ENCODE results near the gene LYG2.
"Not testable (repeated sequence)": the region's sequence is repeated elsewhere in the genome, so short reads cannot be mapped to it uniquely, and the experiment has no call there.

The LYG2 gene

GRCh38 chr2:99242151-99242550 lies 13.3 kb downstream of the LYG2 start:
- no peaks in the 10 kb centered on the region for H3K27me3 ChIP-seq (ENCODE audit: insufficient read depth, low read depth)
- H3K79me2 ChIP-seq (ENCODE audit: insufficient read depth, low read depth) = no peaks in the 10 kb centered on the region
- H3K27ac ChIP-seq = no peak overlapping the region
- no peaks in the 10 kb centered on the region for H3K36me3 ChIP-seq (ENCODE audit: insufficient read depth)
- H3K4me1 ChIP-seq (ENCODE audit: low read depth, poor library complexity, severe bottlenecking) = no peaks in the 10 kb centered on the region
- no peak overlapping the region for H3K9ac ChIP-seq
- TF ChIP-seq, protein P1, sequence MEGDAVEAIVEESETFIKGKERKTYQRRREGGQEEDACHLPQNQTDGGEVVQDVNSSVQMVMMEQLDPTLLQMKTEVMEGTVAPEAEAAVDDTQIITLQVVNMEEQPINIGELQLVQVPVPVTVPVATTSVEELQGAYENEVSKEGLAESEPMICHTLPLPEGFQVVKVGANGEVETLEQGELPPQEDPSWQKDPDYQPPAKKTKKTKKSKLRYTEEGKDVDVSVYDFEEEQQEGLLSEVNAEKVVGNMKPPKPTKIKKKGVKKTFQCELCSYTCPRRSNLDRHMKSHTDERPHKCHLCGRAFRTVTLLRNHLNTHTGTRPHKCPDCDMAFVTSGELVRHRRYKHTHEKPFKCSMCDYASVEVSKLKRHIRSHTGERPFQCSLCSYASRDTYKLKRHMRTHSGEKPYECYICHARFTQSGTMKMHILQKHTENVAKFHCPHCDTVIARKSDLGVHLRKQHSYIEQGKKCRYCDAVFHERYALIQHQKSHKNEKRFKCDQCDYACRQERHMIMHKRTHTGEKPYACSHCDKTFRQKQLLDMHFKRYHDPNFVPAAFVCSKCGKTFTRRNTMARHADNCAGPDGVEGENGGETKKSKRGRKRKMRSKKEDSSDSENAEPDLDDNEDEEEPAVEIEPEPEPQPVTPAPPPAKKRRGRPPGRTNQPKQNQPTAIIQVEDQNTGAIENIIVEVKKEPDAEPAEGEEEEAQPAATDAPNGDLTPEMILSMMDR (conservative IDR thresholded peaks at IDR 0.05; ENCODE audit: low read depth, low read length) = no peak
- no peak overlapping the region for H3K4me3 ChIP-seq (IDR thresholded peaks at IDR 0.05; ENCODE audit: insufficient read depth, low read depth, low read length)
- no peak overlapping the region for H3K4me2 ChIP-seq
- H4K20me1 ChIP-seq (ENCODE audit: insufficient read depth) = no peaks in the 10 kb centered on the region
- H2AFZ ChIP-seq (ENCODE audit: low read depth) = no peak overlapping the region

DNA sequence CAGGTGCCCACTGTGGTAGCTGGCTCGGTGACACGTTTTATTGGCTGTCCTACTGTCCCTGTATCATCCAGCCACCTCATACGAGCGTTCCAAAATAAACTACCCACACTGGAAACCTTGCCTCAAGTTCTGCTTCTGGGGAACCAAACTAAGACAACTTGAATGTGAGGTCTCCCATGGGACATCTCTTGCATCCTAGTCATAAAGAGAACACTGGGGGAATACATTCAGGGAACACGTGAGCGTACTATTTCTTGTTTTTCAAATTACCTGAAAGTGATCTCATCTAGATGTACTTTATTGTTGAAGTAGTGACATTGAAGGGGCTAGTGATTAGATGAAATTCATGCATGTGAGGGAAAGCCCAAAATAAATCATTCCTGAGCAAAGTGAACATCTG lies 15.0 kb downstream of the LYG2 start:
- Histone ChIP-seq H3K9ac (no peak overlapping the region), H3K4me2 (no peak overlapping the region), H2AFZ (ENCODE audit: low read depth) (no peak overlapping the region), H3K27ac (no peak overlapping the region), H4K20me1 (ENCODE audit: insufficient read depth) (no peaks in the 10 kb centered on the region), H3K79me2 (ENCODE audit: insufficient read depth, low read depth) (no peaks in the 10 kb centered on the region), H3K27me3 (ENCODE audit: insufficient read depth, low read depth) (no peaks in the 10 kb centered on the region), H3K4me3 (IDR thresholded peaks at IDR 0.05; ENCODE audit: insufficient read depth, low read depth, low read length) (no peak overlapping the region), H3K36me3 (ENCODE audit: insufficient read depth) (no peaks in the 10 kb centered on the region), H3K4me1 (ENCODE audit: low read depth, poor library complexity, severe bottlenecking) (no peaks in the 10 kb centered on the region)
- TF ChIP-seq, protein P1 (conservative IDR thresholded peaks at IDR 0.05; ENCODE audit: low read depth, low read length) = no peak

GRCh38 chr2:99238599-99238998 lies 16.9 kb downstream of the LYG2 start:
- Histone ChIP-seq H3K79me2 (ENCODE audit: insufficient read depth, low read depth) (no peaks in the 10 kb centered on the region), H4K20me1 (ENCODE audit: insufficient read depth) (no peaks in the 10 kb centered on the region)
- TF ChIP-seq, protein P1 (conservative IDR thresholded peaks at IDR 0.05; ENCODE audit: low read depth, low read length) = no peak

GRCh38 chr2:99233177-99233576 lies 22.3 kb downstream of the LYG2 start:
- not testable (repeated sequence) for H2AFZ ChIP-seq (ENCODE audit: low read depth); H4K20me1 ChIP-seq (ENCODE audit: insufficient read depth); H3K9ac ChIP-seq; H3K36me3 ChIP-seq (ENCODE audit: insufficient read depth); H3K4me3 ChIP-seq (IDR thresholded peaks at IDR 0.05; ENCODE audit: insufficient read depth, low read depth, low read length); H3K4me1 ChIP-seq (ENCODE audit: low read depth, poor library complexity, severe bottlenecking); H3K79me2 ChIP-seq (ENCODE audit: insufficient read depth, low read depth); H3K4me2 ChIP-seq; H3K27ac ChIP-seq; H3K27me3 ChIP-seq (ENCODE audit: insufficient read depth, low read depth)

More at GRCh38 chr2:99238599-99238998, 16.9 kb downstream of the LYG2 start:
- H2AFZ ChIP-seq (ENCODE audit: low read depth) = no peak overlapping the region
- no peaks in the 10 kb centered on the region for H3K4me1 ChIP-seq (ENCODE audit: low read depth, poor library complexity, severe bottlenecking)
- no peaks in the 10 kb centered on the region for H3K27me3 ChIP-seq (ENCODE audit: insufficient read depth, low read depth)
- H3K27ac ChIP-seq = no peak overlapping the region
- H3K9ac ChIP-seq = no peak overlapping the region
- H3K4me2 ChIP-seq = no peak overlapping the region
- H3K4me3 ChIP-seq (IDR thresholded peaks at IDR 0.05; ENCODE audit: insufficient read depth, low read depth, low read length) = no peak overlapping the region
- H3K36me3 ChIP-seq (ENCODE audit: insufficient read depth) = no peaks in the 10 kb centered on the region

DNA sequence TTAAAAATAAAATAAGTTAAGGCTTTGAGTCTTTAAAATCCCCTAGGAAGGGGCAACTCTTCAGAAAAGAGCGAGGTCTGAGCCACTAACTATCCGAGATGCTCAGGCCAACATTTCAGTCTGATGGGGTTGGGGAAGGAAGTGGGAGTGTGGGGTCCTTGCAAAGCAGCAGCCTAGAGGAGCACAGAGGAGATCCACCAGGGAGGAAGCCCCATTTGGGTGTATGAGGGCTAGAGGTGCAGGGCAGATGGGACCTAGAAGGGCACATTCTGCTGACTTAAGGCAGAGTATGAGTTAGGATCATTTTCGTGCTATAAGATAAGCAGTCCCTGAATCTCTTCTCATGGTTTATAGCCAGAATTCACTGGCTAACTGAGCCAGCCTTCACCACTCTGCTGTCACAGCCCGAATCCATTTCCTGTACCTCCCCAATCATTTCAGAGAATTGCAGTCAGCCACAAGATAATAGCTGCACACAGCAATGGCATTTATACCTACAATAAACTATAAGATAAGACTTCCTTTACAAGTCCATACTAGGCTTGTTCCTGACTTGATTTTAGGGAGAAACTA lies 37.5 kb downstream of the LYG2 start:
- peaks cover 16% of the 10 kb centered on the region for H3K4me1 ChIP-seq (ENCODE audit: low read depth, poor library complexity, severe bottlenecking)
- no peaks in the 10 kb centered on the region for H4K20me1 ChIP-seq (ENCODE audit: insufficient read depth)
- H3K27me3 ChIP-seq (ENCODE audit: insufficient read depth, low read depth) = no peaks in the 10 kb centered on the region
- no peak overlapping the region for H2AFZ ChIP-seq (ENCODE audit: low read depth)
- no peaks in the 10 kb centered on the region for H3K36me3 ChIP-seq (ENCODE audit: insufficient read depth)
- H3K79me2 ChIP-seq (ENCODE audit: insufficient read depth, low read depth) = no peaks in the 10 kb centered on the region
- H3K4me3 ChIP-seq (IDR thresholded peaks at IDR 0.05; ENCODE audit: insufficient read depth, low read depth, low read length) = no peak overlapping the region
- no peak overlapping the region for H3K4me2 ChIP-seq
- no peak overlapping the region for H3K27ac ChIP-seq
- TF ChIP-seq, protein P1 (conservative IDR thresholded peaks at IDR 0.05; ENCODE audit: low read depth, low read length) = no peak
- H3K9ac ChIP-seq = no peak overlapping the region

Data from KMS-11 (cell line).